Hepatocyte (in vitro differentiated cells): ENCODE data around the gene CHST3.

Experiments
- CTCF ChIP-seq: fragments of 200-600 bp; sonication (generic); IDR thresholded peaks from 2 replicates; pipeline ENCODE4 v1.5.1; 2016; ENCODE audit warnings: antibody characterized with exemption, mild to moderate bottlenecking; ENCODE audit not compliant: poor library complexity
- EZH2 ChIP-seq: fragments of 200-600 bp; sonication (generic); IDR thresholded peaks from 2 replicates; pipeline ENCODE4 v1.6.1; 2016; ENCODE audit warnings: antibody characterized with exemption, mild to moderate bottlenecking, borderline replicate concordance

GRCh38 chr10:72048450-72049124 lies 84.4 kb downstream of the CHST3 start:
- TF ChIP-seq CTCF: peak; percentile 100
- no peak for TF ChIP-seq EZH2
